Skin epidermis (tissue), 12 donors: ENCODE data around the gene PRKG1.

Experiments
- H3K27ac ChIP-seq, 21 experiments: fragments of 200-600 bp; sonication (generic) in 11 of 21; one replicate each; pipeline ENCODE4 v1.5.0; 2020; ENCODE audit warnings: mild to moderate bottlenecking in 3 of 21, inconsistent platforms in 2 of 21, moderate library complexity in 2 of 21
- H3K4me3 ChIP-seq, 7 experiments: fragments of 200-600 bp; sonication (generic) in 2 of 7; one replicate each; pipeline ENCODE4 v1.5.0; 2020; ENCODE audit warnings: inconsistent platforms in 2 of 7, mild to moderate bottlenecking in 2 of 7, moderate library complexity in 1 of 7

The PRKG1 gene

DNA sequence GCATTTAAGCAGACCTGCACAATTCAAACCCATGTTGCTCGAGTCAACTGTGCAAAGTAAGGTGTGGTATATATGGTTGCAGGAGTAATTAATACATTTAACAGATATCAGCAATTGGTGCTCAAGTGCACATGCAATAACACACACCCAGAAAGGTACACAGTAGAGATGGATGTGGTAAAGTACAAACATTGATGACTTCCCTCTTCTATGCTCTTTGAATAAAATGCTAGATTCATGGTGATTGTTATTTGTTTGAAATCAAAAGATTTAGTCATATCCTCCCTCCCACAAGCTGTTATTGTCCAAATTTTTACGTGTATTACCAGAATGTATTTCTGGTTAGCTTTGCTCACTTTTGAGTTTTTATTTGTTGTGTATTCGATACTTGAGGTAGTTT, 887.1 kb downstream of the PRKG1 start:
- no peak overlapping the region for H3K4me3 ChIP-seq
- H3K27ac ChIP-seq: no peak overlapping the region

DNA sequence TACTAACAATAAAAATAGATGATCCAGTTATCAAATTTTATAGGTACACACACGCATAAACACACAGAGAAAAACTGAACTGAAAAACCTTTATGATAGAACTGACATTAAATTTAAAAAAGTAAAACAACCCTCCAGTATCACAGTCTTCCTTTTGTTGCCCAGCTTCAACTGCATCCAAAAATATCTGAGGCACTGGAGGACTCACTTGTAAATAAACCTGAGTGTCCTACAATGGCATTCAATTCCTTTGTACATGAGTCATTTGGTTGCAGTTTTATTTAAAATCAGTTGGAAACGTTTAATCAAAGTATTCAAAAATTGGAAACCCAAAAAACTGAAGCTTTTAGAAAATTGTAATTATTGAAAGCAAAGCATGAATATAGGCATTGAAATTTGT, 890.3 kb downstream of the PRKG1 start:
- H3K27ac ChIP-seq: no peak overlapping the region
- no peak overlapping the region for H3K4me3 ChIP-seq

DNA sequence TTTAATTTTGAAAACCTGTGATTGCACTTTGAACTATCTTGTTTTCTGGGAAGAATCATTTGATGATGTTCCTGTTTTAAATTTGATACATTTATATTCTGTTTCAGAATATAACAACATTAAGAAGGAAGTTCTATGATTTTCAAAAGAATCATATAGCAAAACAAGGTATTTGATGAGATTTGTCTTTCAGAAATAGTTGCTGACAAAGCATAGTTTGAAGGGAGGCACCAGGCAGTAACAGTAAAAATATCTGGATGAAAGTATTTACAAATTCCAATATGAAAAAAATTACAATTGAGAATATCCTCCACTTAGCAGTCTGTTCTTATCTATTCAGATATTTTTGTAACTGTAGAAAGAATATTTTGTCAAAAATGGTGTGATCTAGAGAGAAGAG, 891.2 kb downstream of the PRKG1 start:
- Histone ChIP-seq H3K27ac (no peak overlapping the region), H3K4me3 (no peak overlapping the region)

DNA sequence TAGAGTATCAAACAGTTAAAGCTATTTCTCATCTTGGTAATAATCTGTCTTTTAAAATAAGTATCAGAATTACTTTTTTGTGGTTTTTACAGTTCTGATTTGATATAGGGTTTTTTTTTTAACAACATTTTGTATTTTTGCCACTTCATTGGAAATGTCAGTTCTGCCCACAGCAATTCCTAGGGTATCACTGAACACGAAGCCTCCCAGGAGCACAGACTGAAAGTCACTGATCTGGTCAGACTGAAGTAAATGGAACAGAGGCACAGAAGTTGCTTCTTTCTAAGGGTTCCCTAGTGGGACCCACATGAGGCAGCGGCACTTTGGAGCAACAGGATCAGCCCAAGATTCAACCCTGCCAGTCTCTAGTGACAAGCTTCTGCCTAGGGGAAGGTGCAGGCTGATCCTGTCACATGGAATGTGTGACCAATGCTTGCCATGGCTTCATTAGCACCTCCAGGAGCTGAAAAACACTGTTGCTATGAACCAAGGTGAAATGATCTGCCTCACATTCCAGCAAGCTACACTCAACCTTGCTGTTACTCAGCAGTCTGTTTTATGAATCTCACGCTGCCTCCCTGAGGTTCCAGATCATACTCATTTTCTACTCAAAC, 898.6 kb downstream of the PRKG1 start:
- no peak overlapping the region for H3K27ac ChIP-seq

DNA sequence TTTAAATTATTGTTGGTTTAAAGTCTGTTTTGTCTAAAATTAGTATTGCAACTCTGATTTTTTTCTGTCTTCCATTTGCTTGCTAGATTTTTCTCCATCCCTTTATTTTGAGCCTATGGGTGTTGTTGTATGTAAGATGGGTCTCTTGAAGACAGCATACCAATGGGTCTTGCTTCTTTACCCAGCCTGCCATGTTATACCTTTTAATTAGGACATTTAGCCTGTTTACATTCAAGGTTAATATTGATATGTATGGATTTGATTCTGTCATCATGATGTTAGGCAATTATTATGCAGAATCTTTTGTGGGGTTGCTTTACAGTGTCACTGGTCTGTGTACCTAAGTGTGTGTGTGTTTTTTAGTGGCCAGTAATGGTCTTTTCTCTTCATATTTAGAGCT, 906.5 kb downstream of the PRKG1 start:
- no peak overlapping the region for H3K27ac ChIP-seq
- no peak overlapping the region for H3K4me3 ChIP-seq

More for the DNA sequence above, 898.6 kb downstream of the PRKG1 start:
- H3K4me3 ChIP-seq: no peak overlapping the region

DNA sequence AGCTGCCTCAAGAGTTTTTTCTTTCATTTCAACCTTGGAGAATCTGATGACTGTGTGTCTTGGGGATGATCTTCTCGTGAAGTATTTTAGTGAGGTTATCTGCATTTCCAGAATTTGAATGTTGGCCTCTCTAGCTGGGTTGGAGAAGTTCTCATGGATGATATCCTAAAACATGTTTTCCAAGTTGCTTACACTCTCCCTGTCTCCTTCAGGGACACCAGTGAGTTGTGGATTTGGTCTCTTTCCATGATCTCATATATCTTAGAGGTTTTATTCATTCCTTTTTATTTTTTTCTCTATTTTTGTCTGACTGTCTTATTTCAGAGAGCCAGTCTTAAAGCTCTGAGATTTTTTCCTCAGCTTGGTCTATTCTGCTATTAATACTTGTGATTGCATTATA, 907.4 kb downstream of the PRKG1 start:
- H3K4me3 ChIP-seq: no peak overlapping the region
- no peak overlapping the region for H3K27ac ChIP-seq

DNA sequence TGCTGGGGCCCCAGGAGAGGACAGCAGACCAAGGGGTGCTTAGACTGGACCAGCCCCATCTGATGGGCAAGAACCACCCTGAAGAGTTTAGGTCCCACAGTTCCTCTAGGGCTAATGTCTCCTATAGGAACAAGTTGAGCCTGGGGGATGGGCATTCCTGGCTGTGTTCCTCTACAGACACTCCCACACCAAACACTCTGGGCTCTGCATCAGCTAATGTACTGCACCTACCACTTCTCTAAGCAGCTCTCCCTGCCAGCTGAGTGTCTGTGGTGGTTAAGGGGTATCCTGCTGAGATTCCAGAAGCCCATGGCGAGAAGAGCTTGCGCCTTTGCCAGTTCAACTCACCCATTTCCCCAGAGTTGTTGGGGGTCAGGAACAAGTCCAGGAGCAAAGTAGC, 909.2 kb downstream of the PRKG1 start:
- H3K4me3 ChIP-seq: no peak overlapping the region
- no peak overlapping the region for H3K27ac ChIP-seq

DNA sequence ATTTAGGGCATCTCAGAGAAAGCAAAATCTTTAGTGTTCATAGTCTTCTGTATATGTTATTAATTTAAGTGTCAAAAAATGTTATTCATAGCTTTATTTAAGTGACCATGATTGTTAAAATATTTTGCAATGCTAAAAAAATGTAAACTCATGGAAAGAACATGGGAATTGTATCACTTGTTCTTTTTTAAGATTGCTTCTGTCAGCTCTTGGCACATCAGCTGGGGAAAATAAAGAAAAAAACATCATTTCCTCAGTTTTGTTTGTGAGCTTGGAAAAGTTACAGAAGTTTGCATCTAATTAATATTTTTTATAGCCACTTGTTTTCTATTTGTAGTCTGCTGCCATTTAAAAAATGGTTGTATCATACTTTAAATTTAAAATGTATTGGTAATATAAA, 911.0 kb downstream of the PRKG1 start:
- Histone ChIP-seq H3K27ac (no peak overlapping the region), H3K4me3 (no peak overlapping the region)

DNA sequence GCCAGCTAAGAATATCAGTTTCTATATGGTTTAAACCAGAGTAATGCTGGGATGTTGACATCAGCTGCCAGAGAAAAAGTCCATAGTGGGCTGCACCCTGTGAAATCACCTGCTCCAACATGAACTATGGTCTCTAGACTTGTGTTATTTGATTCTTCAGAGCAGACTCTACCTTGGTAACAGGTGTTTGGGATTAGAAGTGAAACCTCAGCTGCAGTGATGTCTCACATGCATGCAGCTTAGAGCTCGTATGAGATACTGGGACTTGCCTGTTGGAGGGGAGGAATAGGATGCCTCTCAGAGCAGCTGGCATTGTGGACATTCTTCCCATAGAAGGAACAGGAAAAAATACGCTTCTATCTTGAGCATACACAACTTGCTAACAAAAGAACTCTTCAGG, 912.2 kb downstream of the PRKG1 start:
- H3K4me3 ChIP-seq: no peak overlapping the region
- no peak overlapping the region for H3K27ac ChIP-seq

DNA sequence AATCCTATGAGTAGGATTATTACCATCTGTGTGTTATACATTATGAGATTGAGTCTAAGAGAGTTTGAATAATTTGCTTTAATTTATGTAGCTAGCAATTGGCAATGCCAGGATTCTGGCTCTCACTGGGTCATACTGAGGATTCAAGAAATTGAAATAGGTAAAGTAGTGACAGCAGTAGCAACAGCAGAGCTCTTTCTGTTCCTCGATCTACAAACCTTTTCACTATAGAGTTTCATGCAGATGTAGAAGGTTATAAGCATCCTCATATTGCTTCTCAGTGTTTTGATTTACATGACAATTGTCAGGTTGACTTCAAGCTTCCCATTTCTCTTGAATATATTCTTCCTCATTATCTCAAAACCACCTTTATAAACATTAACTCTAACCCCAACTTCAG, 919.2 kb downstream of the PRKG1 start:
- no peak overlapping the region for H3K4me3 ChIP-seq
- H3K27ac ChIP-seq: no peak overlapping the region

DNA sequence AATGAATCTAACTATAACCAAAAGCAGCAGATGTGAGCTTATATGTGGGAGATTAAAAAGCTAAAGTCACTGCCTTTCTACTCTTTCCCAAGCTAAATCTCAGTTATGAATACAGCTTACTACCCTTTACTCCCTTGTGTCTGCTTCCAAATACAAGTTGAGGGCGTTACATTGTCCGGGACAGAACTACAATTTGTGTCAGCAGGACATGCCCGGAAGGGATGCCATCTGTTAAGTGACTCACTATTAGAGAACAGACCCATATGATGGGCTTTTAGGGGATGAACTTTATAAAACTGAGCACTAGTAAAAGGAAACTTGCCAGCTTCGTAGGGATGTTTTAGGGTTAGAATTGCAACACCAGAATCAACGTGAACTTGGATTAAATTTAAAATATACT, 924.8 kb downstream of the PRKG1 start:
- Histone ChIP-seq H3K27ac (no peak overlapping the region), H3K4me3 (no peak overlapping the region)

DNA sequence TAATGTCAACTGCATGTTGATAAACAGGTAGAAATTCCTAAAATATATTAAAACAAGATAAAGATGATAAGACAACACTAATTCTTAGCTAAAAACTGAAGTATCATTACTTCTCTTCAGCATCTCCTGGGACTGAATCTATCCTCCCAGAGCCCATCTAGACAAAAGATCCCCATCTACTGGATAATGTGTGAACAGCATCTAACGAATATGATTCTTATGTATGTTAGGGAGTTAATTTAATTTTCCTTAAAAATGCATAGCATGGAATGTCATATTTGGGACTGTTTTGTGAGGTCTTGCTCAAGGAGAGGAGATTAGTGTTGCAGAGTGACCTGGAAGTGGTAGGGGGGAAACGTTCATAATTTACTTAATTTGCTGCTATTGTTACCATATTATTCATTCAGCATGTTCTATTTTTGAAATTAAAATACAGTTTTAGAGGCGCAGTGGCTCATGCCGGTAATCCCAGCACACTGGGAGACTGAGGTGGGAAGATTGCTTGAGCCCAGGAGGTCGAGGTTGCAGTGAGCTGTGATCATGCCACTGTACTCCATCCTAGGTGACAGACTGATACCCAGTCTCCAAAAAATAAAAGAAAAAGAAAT, 930.2 kb downstream of the PRKG1 start:
- Histone ChIP-seq H3K4me3 (no peak overlapping the region), H3K27ac (no peak overlapping the region)

DNA sequence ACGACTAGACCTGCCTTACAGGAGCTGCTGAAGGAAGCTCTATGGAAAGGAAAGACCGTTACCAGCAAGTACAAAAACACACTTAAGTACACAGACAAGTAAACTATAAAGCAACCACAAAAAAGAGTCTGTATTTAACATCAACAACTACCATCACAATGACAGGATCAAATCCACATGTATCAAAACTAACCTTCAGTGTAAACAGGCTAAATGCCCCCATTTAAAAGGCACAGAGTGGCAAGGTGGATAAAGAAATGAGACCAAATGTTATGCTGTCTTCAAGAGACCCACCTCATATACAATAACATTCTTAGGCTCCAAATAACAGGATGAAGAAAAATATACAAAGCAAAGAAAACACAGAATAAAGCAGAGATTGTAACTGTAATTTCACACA, 932.8 kb downstream of the PRKG1 start:
- Histone ChIP-seq H3K27ac (no peak overlapping the region), H3K4me3 (no peak overlapping the region)

DNA sequence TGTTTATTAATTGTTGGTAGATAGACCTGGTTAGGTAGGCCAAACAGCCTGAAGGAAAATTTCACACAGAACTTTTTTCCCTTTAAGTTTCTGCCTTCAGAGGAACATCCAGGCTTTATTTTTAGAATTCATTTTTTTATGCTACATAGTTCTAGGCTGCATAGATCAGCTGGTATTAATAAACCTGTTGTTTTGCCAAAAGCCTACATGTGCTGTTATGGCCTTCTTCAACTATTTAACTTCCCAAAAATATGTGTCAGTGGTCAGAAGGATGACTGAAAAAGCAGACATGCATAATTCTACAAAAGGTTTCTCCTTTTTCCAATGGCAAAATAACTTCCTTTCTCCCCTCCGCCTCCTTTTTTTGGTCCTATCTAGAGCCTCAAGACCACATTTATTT, 936.8 kb downstream of the PRKG1 start:
- Histone ChIP-seq H3K4me3 (no peak overlapping the region), H3K27ac (peak overlapping the region in 3 of 21 experiments; percentile 6 to 54 (median 29))

DNA sequence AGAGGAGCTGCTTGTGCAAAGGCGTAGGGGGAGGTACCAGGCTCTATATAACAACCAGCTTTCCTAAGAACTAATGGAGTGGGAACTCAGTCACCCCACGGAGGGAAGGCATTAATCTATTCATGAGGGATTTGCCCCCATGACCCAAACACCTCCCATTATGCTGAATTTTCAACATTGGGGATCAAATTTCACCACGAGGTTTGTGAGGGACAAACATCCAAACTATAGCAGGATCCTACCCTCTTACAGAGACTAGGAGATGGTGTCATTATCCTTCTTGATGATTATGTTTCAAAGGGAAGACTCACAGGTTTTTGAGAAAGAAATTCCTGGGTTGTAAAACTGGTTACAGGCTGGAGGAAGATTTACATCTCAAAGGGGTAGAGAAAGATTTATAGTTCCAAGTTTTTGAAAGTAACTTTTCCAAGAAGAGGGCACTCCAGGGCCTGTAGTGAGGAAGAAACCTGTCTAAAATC, 944.8 kb downstream of the PRKG1 start:
- Histone ChIP-seq H3K27ac (no peak overlapping the region), H3K4me3 (no peak overlapping the region)

DNA sequence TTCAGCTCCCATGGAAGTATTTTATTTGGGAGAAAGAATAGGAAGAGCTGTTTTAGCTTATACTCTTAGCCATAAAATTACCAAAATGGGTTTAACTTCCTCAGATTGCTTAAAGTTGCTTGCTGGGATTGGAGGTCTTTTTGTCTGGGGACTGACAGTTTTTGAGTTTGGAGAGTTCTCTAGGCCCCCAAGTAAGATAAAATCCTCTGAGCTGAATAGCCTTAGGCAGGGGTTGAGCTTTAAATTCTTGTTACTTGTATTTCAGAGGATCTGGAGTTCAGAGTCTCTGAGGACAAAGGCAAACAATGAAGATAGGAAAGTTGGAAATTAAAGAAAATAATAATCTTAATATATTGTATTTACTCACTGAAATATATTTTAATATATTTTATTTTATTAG, 945.4 kb downstream of the PRKG1 start:
- Histone ChIP-seq H3K27ac (no peak overlapping the region), H3K4me3 (no peak overlapping the region)

DNA sequence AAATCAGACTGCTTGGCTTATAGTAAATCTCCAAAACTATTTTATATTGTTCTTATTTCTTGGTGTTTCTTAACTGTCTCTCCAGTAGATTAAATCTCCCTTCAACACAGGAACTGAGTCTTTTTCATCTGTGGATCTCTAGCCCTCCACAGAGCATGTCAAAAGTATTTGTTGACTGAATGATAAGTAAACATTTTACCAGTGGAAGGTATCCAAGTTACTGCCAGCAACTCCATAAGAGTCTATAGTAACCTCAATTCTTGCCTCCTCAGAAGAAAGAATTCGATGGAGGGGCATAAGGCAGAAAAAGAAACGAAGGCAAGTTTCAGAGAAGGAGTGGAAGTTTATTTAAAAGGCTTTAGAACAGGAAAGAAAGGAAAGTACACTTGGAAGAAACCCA, 945.9 kb downstream of the PRKG1 start:
- H3K27ac ChIP-seq: no peak overlapping the region
- H3K4me3 ChIP-seq: no peak overlapping the region

DNA sequence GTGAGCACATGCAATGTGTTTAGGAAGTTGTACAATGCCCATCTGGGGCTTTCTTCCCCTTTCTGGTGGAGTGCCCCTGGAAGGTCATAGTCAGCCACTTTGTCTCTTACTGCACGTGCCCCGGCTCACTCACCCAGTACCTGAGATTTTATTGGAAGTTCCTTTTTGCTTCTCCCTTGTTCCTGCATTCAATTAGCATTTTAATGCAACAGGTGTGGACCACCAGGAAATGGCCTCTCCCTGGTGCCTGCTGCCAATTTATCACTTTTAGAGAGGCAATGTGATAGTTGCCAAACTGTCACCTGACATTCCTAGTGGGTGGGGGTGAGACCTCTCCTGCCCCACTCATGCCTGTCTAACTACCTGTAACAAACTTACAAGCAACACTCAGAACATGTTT, 946.4 kb downstream of the PRKG1 start:
- Histone ChIP-seq H3K27ac (no peak overlapping the region), H3K4me3 (no peak overlapping the region)

DNA sequence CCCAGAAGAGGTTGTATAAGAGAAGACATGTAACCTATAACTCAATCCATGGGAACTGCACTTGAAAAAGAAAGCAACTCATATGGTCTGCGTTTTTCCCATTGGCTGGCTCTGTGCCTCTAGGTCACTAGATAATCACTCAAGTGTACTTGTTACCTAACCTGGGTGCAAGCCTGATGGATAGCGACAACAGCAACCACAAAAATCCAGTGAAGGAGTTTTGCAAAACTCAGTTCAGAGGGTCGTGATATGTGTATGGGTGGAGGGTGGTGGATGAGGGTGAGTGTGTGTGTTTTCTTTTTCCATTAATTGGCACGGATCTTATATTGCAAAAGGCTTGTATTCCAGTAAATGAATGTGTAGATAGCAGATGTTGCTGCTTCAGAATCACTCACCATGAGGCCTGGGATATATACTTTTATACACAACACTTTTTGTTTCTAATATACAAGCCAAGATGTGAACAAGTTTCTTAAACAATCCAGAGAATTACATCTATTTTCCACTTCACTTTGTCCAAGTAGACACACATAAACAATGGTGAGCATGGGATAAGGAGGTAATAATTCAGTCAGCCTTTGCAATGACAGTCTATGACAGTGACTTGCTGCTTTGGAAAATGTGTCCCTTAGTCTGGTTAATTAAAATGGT, 952.9 kb downstream of the PRKG1 start:
- Histone ChIP-seq H3K4me3 (no peak overlapping the region), H3K27ac (no peak overlapping the region)

DNA sequence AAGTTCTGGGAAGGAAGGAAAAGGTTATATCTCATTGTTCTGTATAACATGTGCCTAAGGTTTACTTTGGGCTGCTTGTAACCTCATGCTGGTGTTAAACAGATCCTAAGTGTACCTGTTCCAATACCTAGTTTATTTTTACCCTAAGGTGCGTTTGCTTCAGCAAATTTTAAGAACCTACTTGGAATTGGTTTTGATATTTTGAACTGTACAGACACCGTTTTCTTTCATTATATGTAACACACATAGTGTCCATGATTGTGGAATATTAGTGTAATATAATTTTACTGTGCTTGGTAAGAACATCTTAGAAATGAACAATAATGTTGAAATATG, 954.2 kb downstream of the PRKG1 start:
- no peak overlapping the region for H3K4me3 ChIP-seq
- no peak overlapping the region for H3K27ac ChIP-seq

DNA sequence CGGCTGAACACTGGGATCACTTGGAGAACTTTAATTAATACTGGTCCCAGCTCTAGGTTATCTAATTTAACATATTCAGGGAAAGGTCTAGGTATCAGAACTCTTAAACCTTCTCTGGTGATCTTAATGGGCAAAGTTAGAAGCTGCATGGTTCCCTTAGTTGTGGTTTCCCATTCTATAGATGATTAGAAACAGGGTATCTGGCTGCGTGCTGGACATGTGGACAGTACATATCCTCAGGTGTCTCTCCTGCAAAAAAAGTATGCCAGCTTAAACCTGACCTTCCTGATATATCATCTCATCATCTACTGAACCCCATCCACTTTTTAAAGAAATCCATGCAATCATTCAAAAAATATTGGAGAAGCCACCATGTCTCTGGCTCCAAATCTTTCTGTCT, 955.3 kb downstream of the PRKG1 start:
- Histone ChIP-seq H3K4me3 (no peak overlapping the region), H3K27ac (no peak overlapping the region)
